Smooth muscle cell (in vitro differentiated cells): Measurements from ENCODE around the gene MDGA2. TPM values are rescaled to one million over a fixed set of nuclear protein-coding genes. Genes with fewer than 3 reads are reported as not detected.

Experiments
- DNase-seq: peaks from one replicate; lab custom pipeline; 2025; ENCODE audit not compliant: unreplicated experiment; lab: John Stamatoyannopoulos, UW
- H2AFZ ChIP-seq: fragments of 200-600 bp; sonication (generic); 2 replicates; pipeline ENCODE4 v1.6.0; 2016; ENCODE audit warnings: antibody characterized with exemption, low read depth, mild to moderate bottlenecking
- H3F3A ChIP-seq: fragments of 200-600 bp; sonication (generic); 2 replicates; pipeline ENCODE4 v1.6.0; 2017; ENCODE audit warnings: antibody characterized with exemption, low read depth
- H3K27ac ChIP-seq: fragments of 200-600 bp; sonication (generic); 2 replicates; pipeline ENCODE4 v1.5.1; 2016; ENCODE audit warnings: low read depth, mild to moderate bottlenecking
- H3K27me3 ChIP-seq: fragments of 200-600 bp; sonication (generic); 2 replicates; pipeline ENCODE4 v1.6.1; 2016; ENCODE audit warnings: low read depth, mild to moderate bottlenecking
- H3K36me3 ChIP-seq: fragments of 200-600 bp; sonication (generic); 2 replicates; pipeline ENCODE4 v1.5.1; 2016; ENCODE audit warnings: low read depth
- H3K4me1 ChIP-seq: fragments of 200-600 bp; sonication (generic); 2 replicates; pipeline ENCODE4 v1.5.1; 2016; ENCODE audit warnings: low read depth
- H3K4me2 ChIP-seq: fragments of 200-600 bp; sonication (generic); 2 replicates; pipeline ENCODE4 v1.6.0; 2016; ENCODE audit warnings: mild to moderate bottlenecking
- H3K4me3 ChIP-seq: fragments of 200-600 bp; sonication (generic); 2 replicates; pipeline ENCODE4 v1.5.1; 2016; ENCODE audit warnings: mild to moderate bottlenecking
- H3K79me2 ChIP-seq: fragments of 200-600 bp; sonication (generic); 2 replicates; pipeline ENCODE4 v1.6.0; 2016; ENCODE audit warnings: low read depth, mild to moderate bottlenecking
- H3K9ac ChIP-seq: fragments of 200-600 bp; sonication (generic); 2 replicates; pipeline ENCODE4 v1.6.0; 2016; ENCODE audit warnings: low read depth
- H3K9me3 ChIP-seq: fragments of 200-600 bp; sonication (generic); replicated peaks from 2 replicates; pipeline ENCODE4 v1.5.1; 2016; ENCODE audit warnings: low read depth
- H4K20me1 ChIP-seq: fragments of 200-600 bp; sonication (generic); 2 replicates; pipeline ENCODE4 v1.6.0; 2016; ENCODE audit warnings: low read depth
- WGBS: methylation state at CpG from one replicate; pipeline ENCODE4 v1.1.7; 2016; ENCODE audit warnings: low lambda C conversion rate; 5-methylcytosine and 5-hydroxymethylcytosine counted together
- polyA plus RNA-seq: library from polyadenylated mRNA; unstranded; fragments of >200 nt; fragmentation: Nextera tagmentation; extraction: Ambion mirVana; gene quantifications from 2 replicates; pipeline ENCODE4 v1.2.1, GENCODE V29; 2016
- total RNA-seq: library from RNA; depleted of rRNA; stranded (reverse); fragments of >200 nt; gene quantifications from 2 replicates; pipeline ENCODE4 v1.2.3, GENCODE V29; 2014
- TF ChIP-seq, protein P1 (sequence below): fragments of 200-600 bp; sonication (generic); IDR thresholded peaks from 2 replicates; pipeline ENCODE4 v1.5.1; 2017; ENCODE audit warnings: borderline replicate concordance, mild to moderate bottlenecking, antibody characterized with exemption; ENCODE audit not compliant: insufficient read depth, poor library complexity, severe bottlenecking

The MDGA2 gene
- total and polyA plus RNA-seq, 2 experiments from 2014 or later, result 1.4 to 1.8 TPM

- Histone ChIP-seq H3K36me3 (no peaks in the 10 kb centered on the region), H3K9ac (no peak overlapping the region), H3K79me2 (no peaks in the 10 kb centered on the region), H3K27me3 (no peaks in the 10 kb centered on the region), H3K4me3 (no peak overlapping the region), H3K27ac (no peak overlapping the region), H2AFZ (no peak overlapping the region), H3K4me2 (no peak overlapping the region), H4K20me1 (no peaks in the 10 kb centered on the region), H3K4me1 (no peaks in the 10 kb centered on the region), H3F3A (no peaks in the 10 kb centered on the region), H3K9me3 (no peaks in the 10 kb centered on the region)
- WGBS, result 92% methylated on average over 4 of the region's 4 CpGs
- DNase-seq, result no peak
- TF ChIP-seq, protein P1, sequence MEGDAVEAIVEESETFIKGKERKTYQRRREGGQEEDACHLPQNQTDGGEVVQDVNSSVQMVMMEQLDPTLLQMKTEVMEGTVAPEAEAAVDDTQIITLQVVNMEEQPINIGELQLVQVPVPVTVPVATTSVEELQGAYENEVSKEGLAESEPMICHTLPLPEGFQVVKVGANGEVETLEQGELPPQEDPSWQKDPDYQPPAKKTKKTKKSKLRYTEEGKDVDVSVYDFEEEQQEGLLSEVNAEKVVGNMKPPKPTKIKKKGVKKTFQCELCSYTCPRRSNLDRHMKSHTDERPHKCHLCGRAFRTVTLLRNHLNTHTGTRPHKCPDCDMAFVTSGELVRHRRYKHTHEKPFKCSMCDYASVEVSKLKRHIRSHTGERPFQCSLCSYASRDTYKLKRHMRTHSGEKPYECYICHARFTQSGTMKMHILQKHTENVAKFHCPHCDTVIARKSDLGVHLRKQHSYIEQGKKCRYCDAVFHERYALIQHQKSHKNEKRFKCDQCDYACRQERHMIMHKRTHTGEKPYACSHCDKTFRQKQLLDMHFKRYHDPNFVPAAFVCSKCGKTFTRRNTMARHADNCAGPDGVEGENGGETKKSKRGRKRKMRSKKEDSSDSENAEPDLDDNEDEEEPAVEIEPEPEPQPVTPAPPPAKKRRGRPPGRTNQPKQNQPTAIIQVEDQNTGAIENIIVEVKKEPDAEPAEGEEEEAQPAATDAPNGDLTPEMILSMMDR, result no peak
Measured at GRCh38 chr14:47270715-47271114, 404.7 kb downstream of the MDGA2 start.

DNA sequence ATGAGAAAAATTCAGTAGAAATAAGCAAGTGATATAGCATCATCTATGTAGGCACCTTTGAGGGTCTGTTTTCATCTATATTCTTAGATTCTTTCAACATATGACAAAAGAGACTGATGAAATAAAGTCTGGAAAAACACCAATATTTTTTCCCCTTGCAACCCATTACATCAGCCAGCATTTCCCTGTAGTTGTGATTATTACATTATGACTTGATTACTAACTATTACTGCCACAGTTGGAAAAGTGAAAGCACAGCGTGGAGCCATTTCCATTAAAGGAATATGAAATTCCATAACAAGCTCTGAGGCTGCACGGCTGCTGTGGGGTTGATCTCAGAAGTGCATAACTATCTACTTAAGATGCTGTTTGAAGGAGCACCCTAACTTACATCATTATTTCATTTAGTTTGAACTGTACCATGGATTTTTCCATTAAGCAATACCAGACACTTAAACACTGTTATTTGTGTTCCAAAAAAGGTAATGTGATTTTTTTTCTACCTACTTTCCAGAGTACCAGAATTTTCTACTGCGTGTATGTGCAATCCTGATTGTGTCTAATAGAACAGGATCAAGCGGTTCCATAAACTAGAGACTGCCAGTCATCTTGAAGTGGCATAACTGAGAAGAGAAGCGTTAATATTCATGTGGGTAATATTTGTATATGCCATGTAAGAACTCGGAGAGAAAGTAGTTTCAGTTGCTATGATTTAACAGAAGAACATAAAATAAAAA is 405.5 kb downstream of the MDGA2 start:
- Histone ChIP-seq H3K36me3 (no peaks in the 10 kb centered on the region), H3K27me3 (no peaks in the 10 kb centered on the region), H3K27ac (no peak overlapping the region), H3K9me3 (no peaks in the 10 kb centered on the region), H2AFZ (peak overlapping the region; percentile 30), H3K4me1 (no peaks in the 10 kb centered on the region), H3F3A (no peaks in the 10 kb centered on the region), H3K4me3 (no peak overlapping the region), H3K9ac (no peak overlapping the region), H4K20me1 (no peaks in the 10 kb centered on the region), H3K79me2 (no peaks in the 10 kb centered on the region), H3K4me2 (no peak overlapping the region)
- DNase-seq, result no peak
- 90% methylated on average over 6 of the region's 6 CpGs for WGBS
- TF ChIP-seq, protein P1, result no peak

GRCh38 chr14:47264842-47265241 is 410.6 kb downstream of the MDGA2 start:
- no peaks in the 10 kb centered on the region for H3F3A ChIP-seq
- no peaks in the 10 kb centered on the region for H4K20me1 ChIP-seq
- no peak overlapping the region for H2AFZ ChIP-seq
- H3K9ac ChIP-seq, result no peak overlapping the region
- H3K27me3 ChIP-seq, result no peaks in the 10 kb centered on the region
- H3K9me3 ChIP-seq, result no peaks in the 10 kb centered on the region
- H3K27ac ChIP-seq, result no peak overlapping the region
- H3K4me1 ChIP-seq, result no peaks in the 10 kb centered on the region
- no peak overlapping the region for H3K4me2 ChIP-seq
- no peaks in the 10 kb centered on the region for H3K79me2 ChIP-seq
- TF ChIP-seq, protein P1, result no peak
- H3K4me3 ChIP-seq, result no peak overlapping the region
- H3K36me3 ChIP-seq, result no peaks in the 10 kb centered on the region
- no peak for DNase-seq
- WGBS, result 90% methylated on average over 1 of the region's 1 CpG

GRCh38 chr14:47262801-47263200 is 412.6 kb downstream of the MDGA2 start:
- Histone ChIP-seq H3K4me1 (no peaks in the 10 kb centered on the region), H4K20me1 (no peaks in the 10 kb centered on the region), H3K36me3 (no peaks in the 10 kb centered on the region), H3K9me3 (no peaks in the 10 kb centered on the region), H3K4me3 (no peak overlapping the region), H3F3A (no peaks in the 10 kb centered on the region), H2AFZ (no peak overlapping the region), H3K79me2 (no peaks in the 10 kb centered on the region), H3K27ac (no peak overlapping the region), H3K27me3 (no peaks in the 10 kb centered on the region), H3K4me2 (no peak overlapping the region), H3K9ac (no peak overlapping the region)
- TF ChIP-seq, protein P1, result no peak
- WGBS, result 94% methylated on average over 2 of the region's 2 CpGs
- DNase-seq, result no peak
